ENCODE results near the gene ADSL.

Gene ADSL

DNA sequence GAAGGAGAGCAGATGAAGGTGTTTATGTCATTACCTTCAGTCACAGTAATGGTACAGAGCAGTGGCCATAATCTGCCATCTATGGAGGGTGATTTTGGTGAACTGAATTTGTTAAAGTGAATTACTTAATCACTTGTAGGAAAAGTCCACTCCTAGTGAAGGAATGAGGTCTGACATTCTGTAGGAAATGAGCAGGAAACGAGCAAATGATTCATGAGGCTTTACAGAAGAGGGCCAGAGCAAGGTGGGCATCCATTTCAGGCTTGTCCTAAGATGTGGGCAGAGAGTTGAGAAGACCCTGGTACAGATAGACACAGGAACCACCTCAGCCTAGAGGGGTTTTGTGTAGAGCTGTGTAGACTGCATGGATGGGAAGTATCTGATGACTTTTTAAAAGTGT, 18.1 kb downstream of the ADSL start:
- H3K9me3 ChIP-seq (ENCODE audit: insufficient read depth, low read length): no peaks in the 10 kb centered on the region
- H4K20me1 ChIP-seq (ENCODE audit: insufficient read depth, low read length): no peaks in the 10 kb centered on the region
- H3K4me3 ChIP-seq (ENCODE audit: low read length): no peak overlapping the region
- H3K36me3 ChIP-seq (replicated peaks; ENCODE audit: low read depth, low read length): peaks cover 76% of the 10 kb centered on the region
- no peak overlapping the region for H3K9ac ChIP-seq (ENCODE audit: low read length)
- no peak overlapping the region for H2AFZ ChIP-seq (ENCODE audit: low read depth, low read length)
- no peak overlapping the region for H3K27ac ChIP-seq (ENCODE audit: low read length)
- no peak overlapping the region for H3K4me2 ChIP-seq (ENCODE audit: low read length)
- H3K27me3 ChIP-seq (ENCODE audit: low read depth, low read length): no peaks in the 10 kb centered on the region
- no peak for TF ChIP-seq EZH2phosphoT487 (IDR thresholded peaks at IDR 0.05; ENCODE audit: low read depth)
- no peak for TF ChIP-seq CTCF (IDR thresholded peaks at IDR 0.05; ENCODE audit: low read depth, low read length)
- no peaks in the 10 kb centered on the region for H3K79me2 ChIP-seq (ENCODE audit: low read length)
- no peaks in the 10 kb centered on the region for H3K4me1 ChIP-seq (ENCODE audit: low read length)

- Histone ChIP-seq H3K4me2 (ENCODE audit: low read length) (no peak overlapping the region), H3K36me3 (replicated peaks; ENCODE audit: low read depth, low read length) (peaks cover 61% of the 10 kb centered on the region), H3K9me3 (ENCODE audit: insufficient read depth, low read length) (no peaks in the 10 kb centered on the region), H3K79me2 (ENCODE audit: low read length) (peaks cover 5% of the 10 kb centered on the region), H2AFZ (ENCODE audit: low read depth, low read length) (no peak overlapping the region), H3K27ac (ENCODE audit: low read length) (no peak overlapping the region), H3K4me3 (ENCODE audit: low read length) (no peak overlapping the region), H3K4me1 (ENCODE audit: low read length) (no peaks in the 10 kb centered on the region), H3K9ac (ENCODE audit: low read length) (no peak overlapping the region), H3K27me3 (ENCODE audit: low read depth, low read length) (no peaks in the 10 kb centered on the region), H4K20me1 (ENCODE audit: insufficient read depth, low read length) (no peaks in the 10 kb centered on the region)
- TF ChIP-seq CTCF (IDR thresholded peaks at IDR 0.05; ENCODE audit: low read depth, low read length) (no peak), EZH2phosphoT487 (IDR thresholded peaks at IDR 0.05; ENCODE audit: low read depth) (no peak)
These were observed 19.8 kb downstream of the ADSL start for GRCh38 chr22:40366068-40366467.

DNA sequence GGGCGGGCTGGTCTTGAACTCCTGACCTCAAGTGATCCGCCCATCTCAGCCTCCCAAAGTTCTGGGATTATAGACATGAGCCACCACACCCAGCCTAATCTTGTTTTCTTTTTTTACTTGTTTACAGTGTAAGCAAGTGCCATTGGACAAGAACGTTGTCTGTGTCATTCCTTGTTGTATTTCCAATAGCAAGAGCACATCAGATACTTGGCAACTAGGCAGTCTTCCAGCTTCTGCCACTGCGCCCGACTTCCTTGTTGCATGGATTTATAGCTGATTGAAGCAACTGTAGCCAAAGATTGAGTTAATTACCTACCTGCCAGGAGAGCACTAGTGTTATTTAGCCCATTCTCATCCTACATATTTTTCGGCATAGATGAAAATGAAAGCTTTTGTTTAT, 21.0 kb downstream of the ADSL start:
- H3K4me1 ChIP-seq (ENCODE audit: low read length): peaks cover 5% of the 10 kb centered on the region
- H3K36me3 ChIP-seq (replicated peaks; ENCODE audit: low read depth, low read length): peaks cover 48% of the 10 kb centered on the region
- no peak overlapping the region for H3K4me2 ChIP-seq (ENCODE audit: low read length)
- H3K4me3 ChIP-seq (ENCODE audit: low read length): no peak overlapping the region
- H3K27me3 ChIP-seq (ENCODE audit: low read depth, low read length): no peaks in the 10 kb centered on the region
- H3K9me3 ChIP-seq (ENCODE audit: insufficient read depth, low read length): no peaks in the 10 kb centered on the region
- H4K20me1 ChIP-seq (ENCODE audit: insufficient read depth, low read length): no peaks in the 10 kb centered on the region
- TF ChIP-seq EZH2phosphoT487 (IDR thresholded peaks at IDR 0.05; ENCODE audit: low read depth) (no peak), CTCF (IDR thresholded peaks at IDR 0.05; ENCODE audit: low read depth, low read length) (no peak)
- H2AFZ ChIP-seq (ENCODE audit: low read depth, low read length): no peak overlapping the region
- peaks cover 13% of the 10 kb centered on the region for H3K79me2 ChIP-seq (ENCODE audit: low read length)
- no peak overlapping the region for H3K27ac ChIP-seq (ENCODE audit: low read length)
- H3K9ac ChIP-seq (ENCODE audit: low read length): no peak overlapping the region

GRCh38 chr22:40368016-40368415, 21.7 kb downstream of the ADSL start:
- H3K4me1 ChIP-seq (ENCODE audit: low read length): peaks cover 5% of the 10 kb centered on the region
- H3K27ac ChIP-seq (ENCODE audit: low read length): no peak overlapping the region
- peaks cover 13% of the 10 kb centered on the region for H3K79me2 ChIP-seq (ENCODE audit: low read length)
- H4K20me1 ChIP-seq (ENCODE audit: insufficient read depth, low read length): no peaks in the 10 kb centered on the region
- H3K27me3 ChIP-seq (ENCODE audit: low read depth, low read length): no peaks in the 10 kb centered on the region
- H3K36me3 ChIP-seq (replicated peaks; ENCODE audit: low read depth, low read length): peaks cover 45% of the 10 kb centered on the region
- no peaks in the 10 kb centered on the region for H3K9me3 ChIP-seq (ENCODE audit: insufficient read depth, low read length)
- no peak overlapping the region for H3K4me3 ChIP-seq (ENCODE audit: low read length)
- H3K4me2 ChIP-seq (ENCODE audit: low read length): no peak overlapping the region
- TF ChIP-seq EZH2phosphoT487 (IDR thresholded peaks at IDR 0.05; ENCODE audit: low read depth) (no peak), CTCF (IDR thresholded peaks at IDR 0.05; ENCODE audit: low read depth, low read length) (no peak)
- H2AFZ ChIP-seq (ENCODE audit: low read depth, low read length): no peak overlapping the region
- no peak overlapping the region for H3K9ac ChIP-seq (ENCODE audit: low read length)
